ENCODE measurements around the gene SMIM9.

SMIM9 gene

GRCh38 chrX:154819771-154820341 is 14.6 kb downstream of the SMIM9 start:
- TF ChIP-seq GATA3 (IDR thresholded peaks at IDR 0.05; ENCODE audit: low read depth, low read length) (no peak), GATA2 (IDR thresholded peaks at IDR 0.05; ENCODE audit: low read depth, low read length) (no peak)

DNA sequence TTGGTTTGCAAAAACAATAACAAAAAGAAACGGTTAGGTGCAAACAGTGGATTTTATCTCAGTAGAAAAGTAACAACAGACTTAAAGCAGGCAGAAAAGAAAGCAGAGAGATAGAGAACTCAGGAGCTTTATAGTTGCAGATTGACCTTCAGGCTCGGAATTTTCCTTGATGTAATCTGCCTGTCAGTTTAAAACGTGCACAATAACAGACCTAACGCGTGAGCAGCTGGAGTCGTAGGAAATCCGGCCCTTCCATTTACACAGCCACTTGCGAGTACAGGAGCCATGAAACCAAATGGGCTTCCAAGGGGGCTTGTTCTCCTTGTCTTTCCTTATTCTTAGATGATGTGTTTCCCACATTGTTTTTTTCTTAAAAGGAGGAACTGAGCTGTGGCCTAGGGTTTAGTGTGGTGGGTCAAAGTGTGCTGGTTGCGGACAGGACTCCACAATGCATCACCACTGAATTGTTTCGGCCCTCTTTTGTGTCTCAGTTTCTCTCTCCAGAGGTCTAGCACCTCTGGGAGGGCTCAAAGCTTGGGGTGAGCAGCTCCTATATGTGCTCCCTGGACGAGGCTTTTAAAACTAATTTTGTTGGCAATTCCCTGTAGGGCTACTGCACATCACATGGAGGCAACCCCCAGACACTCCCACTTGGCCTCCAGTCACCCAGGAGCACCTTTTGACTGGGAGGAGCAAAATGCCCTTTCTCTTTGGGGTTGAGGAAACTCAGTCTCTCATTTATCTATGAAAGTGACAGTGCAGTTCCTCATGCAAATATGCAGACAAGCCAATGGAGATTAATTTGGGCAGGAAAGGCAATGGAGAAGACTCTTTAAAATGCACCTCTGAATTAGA is 15.3 kb downstream of the SMIM9 start:
- TF ChIP-seq GATA2 (IDR thresholded peaks at IDR 0.05; ENCODE audit: low read depth, low read length) = no peak
- TF ChIP-seq GATA3 (IDR thresholded peaks at IDR 0.05; ENCODE audit: low read depth, low read length) = no peak

DNA sequence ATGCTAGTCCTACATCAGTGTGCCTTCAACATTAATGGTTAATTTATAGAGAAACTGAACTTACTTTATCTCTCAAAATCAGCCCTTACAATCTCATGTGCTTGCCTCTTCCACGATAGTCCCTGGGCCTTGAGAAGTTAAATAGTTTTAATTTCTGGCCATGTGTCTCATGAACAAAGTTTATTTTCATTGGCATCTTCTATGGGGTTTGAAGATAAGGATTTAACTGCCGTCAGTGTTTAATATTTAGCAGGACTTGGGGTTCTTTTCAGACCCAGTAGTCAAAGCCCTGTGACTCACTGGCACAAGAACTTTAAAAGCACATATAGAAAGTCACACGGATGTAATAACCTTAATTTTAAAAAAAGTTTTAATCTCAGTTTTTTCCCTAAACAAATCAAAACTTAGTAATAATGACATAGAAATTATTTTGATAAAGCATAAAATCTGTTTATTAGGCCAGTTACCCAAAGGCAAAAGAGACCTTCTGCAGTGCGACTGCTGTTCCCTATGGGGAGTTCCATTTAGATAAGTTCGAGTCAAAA is 19.1 kb downstream of the SMIM9 start:
- TF ChIP-seq GATA2 (IDR thresholded peaks at IDR 0.05; ENCODE audit: low read depth, low read length) = no peak
- no peak for TF ChIP-seq GATA3 (IDR thresholded peaks at IDR 0.05; ENCODE audit: low read depth, low read length)

DNA sequence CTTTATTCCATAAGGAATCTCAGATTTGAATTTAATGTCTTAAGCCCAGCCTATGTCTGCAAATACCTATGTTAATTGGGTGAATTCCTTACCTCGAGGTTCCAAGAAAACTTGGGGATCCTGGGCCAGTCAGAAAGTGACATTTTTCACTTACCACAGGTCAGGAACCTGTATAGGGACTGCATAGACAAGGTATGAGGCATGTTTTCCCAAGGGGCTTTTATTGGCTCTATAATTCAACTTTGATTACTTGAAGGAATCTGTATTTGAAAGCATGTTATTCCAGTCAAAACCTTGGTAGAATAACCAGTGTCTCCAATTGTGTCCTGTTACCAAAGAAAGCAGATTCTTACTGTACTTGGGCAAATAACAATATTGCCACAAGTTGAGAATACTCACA is 20.7 kb downstream of the SMIM9 start:
- TF ChIP-seq GATA2 (IDR thresholded peaks at IDR 0.05; ENCODE audit: low read depth, low read length) = no peak
- no peak for TF ChIP-seq GATA3 (IDR thresholded peaks at IDR 0.05; ENCODE audit: low read depth, low read length)

- TF ChIP-seq GATA2 (IDR thresholded peaks at IDR 0.05; ENCODE audit: low read depth, low read length) (no peak), GATA3 (IDR thresholded peaks at IDR 0.05; ENCODE audit: low read depth, low read length) (no peak)
Observed at GRCh38 chrX:154812341-154813101, 21.9 kb downstream of the SMIM9 start.

- no peak for TF ChIP-seq GATA3 (IDR thresholded peaks at IDR 0.05; ENCODE audit: low read depth, low read length)
- TF ChIP-seq GATA2 (IDR thresholded peaks at IDR 0.05; ENCODE audit: low read depth, low read length) = no peak
Observed at GRCh38 chrX:154809939-154810665, 24.4 kb downstream of the SMIM9 start.

DNA sequence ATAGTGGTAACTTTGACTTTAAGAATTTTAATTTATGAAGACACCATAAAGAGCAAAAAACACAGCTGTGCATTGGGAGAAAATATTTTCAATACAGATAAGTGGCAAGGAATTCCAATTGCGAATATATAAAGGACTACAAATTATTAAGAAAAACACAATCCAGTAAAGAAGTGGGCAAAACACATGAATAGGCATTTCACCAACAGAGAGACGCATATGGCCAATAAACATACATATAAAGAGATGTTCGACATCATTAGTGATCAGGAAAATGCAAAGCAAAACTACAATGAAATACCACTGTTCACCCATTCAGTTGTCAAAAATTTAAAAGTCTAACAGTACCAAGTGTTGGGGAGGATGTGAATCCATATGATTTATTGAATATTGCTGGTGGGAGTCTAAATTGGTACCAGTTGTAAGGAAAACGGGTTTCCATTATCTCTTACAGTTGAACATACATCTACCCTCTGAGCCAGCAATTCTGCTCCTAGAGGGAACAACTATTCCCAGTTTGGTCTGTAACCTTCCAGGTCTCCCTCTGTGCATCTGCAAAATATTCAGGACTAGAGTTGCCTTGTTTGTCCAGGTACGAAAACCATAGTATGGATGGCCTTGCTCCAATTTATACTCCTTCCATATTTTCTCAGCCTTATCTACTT is 27.5 kb downstream of the SMIM9 start:
- TF ChIP-seq GATA2 (IDR thresholded peaks at IDR 0.05; ENCODE audit: low read depth, low read length) (no peak), GATA3 (IDR thresholded peaks at IDR 0.05; ENCODE audit: low read depth, low read length) (no peak)

GRCh38 chrX:154805696-154806091 is 28.8 kb downstream of the SMIM9 start:
- TF ChIP-seq GATA3 (IDR thresholded peaks at IDR 0.05; ENCODE audit: low read depth, low read length) (no peak), GATA2 (IDR thresholded peaks at IDR 0.05; ENCODE audit: low read depth, low read length) (no peak)

- TF ChIP-seq GATA2 (IDR thresholded peaks at IDR 0.05; ENCODE audit: low read depth, low read length) = no peak
- TF ChIP-seq GATA3 (IDR thresholded peaks at IDR 0.05; ENCODE audit: low read depth, low read length) = no peak
Observed at GRCh38 chrX:154804957-154805695, 29.3 kb downstream of the SMIM9 start, which contains the start of gene MPP1. TSS of gene MPP1 (minus strand) at chrX:154805485. CDS start at chrX:154805373, 112 bp downstream.

DNA sequence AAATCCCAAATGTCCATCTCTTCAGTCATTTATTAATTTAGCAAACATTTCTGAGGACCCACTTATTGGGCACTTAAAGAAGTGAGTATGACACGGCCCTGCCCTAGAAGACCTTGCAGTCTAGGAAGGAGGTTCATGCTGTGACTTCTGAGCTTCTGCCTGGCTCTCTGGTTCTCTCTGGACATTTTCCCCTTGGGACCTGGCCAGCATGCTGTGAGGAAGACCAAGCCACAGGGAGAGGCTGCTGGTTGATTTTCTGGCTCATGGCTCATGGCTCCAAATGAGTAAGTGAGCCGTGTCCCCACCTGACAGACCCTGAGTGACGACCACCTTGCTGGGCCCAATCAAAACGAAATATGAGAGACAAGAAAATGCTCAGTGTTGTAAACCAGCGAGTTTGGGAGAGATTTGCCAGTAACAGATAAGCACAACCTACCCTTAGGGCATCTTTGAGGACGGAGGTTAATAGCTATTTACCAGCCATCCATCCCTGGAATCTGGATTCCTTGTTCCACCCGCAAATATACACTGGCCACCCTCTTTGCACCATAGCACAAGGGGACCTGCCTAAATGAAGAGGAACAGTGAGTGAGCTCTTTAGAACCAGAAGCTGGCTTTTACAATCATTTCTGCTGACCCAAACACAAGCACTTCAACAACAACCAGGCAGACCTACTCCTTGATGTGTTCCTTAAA is 30.1 kb downstream of the SMIM9 start:
- TF ChIP-seq GATA3 (IDR thresholded peaks at IDR 0.05; ENCODE audit: low read depth, low read length) (no peak), GATA2 (IDR thresholded peaks at IDR 0.05; ENCODE audit: low read depth, low read length) (no peak)

DNA sequence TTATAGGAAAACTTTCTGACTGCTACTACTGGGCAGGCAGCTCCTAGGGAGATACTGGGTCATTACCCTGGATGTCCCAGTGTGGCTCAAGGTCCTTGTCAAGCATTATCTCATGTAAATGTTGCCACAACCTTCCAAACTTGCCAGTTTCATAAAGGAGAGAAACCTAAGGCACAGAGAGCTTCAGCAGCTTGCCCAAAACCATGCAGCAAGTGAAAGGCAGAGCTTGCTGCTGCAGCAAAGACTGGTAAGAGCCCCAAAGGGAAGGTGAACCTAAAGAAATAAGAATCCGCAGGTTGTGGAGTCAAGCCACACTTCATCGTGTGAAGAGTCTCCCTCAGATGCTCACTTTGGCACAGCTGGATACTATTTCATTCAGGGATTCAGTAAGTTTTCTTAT is 31.5 kb downstream of the SMIM9 start:
- TF ChIP-seq GATA2 (IDR thresholded peaks at IDR 0.05; ENCODE audit: low read depth, low read length) (no peak), GATA3 (IDR thresholded peaks at IDR 0.05; ENCODE audit: low read depth, low read length) (no peak)

Data from SH-SY5Y (cell line).